ENCODE measurements around the gene AACS. TPM values are rescaled to one million over a fixed set of nuclear protein-coding genes. Genes with fewer than 3 reads are reported as not detected.

AACS gene
- total and polyA plus RNA-seq, 2 of the 13 experiments (the other 11 are each of a cell fraction or from before 2014, with no cell fraction given) = 23.3 to 28.8 TPM

DNA sequence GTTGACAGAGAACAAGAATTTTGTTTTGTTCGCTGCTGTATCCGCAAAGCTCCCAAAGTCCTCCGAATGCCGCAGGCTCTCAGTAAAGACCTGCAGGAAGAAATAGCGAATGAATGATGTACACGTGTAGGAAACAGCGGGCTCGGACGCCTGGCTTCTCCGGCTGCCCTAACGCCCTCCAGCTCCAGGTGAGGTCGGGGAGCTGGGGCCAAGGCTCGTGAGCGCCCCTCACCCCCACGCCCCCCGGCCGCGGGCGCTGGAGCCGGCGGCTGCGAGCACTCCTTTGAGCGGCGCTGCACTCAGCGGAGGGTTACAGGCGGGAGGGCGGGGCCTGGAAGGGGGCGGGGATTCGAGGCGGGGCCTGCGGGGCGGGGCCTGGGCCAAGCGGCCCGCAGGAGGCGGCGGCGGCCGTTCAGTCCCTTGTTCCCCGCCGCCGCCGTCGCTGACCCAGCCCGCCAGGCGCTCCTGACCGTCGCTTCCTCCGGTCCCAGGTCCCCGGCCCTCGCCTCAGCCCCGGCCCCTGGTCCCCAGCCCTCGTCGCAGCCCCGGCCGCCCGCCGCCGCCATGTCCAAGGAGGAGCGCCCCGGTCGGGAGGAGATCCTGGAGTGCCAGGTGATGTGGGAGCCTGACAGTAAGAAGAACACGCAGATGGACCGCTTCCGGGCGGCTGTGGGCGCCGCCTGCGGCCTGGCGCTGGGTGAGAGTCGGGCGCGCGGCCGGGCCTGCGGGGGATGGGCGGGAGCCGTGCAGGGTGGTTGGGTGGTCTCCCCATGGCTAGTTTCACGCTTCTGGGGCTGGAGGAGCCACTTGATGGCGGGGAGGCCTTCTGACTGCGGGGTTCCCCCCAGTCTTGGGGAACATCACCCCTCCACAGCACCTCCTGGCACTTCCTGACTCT lies at the start of gene AACS (continued):
- TF ChIP-seq, protein P1, sequence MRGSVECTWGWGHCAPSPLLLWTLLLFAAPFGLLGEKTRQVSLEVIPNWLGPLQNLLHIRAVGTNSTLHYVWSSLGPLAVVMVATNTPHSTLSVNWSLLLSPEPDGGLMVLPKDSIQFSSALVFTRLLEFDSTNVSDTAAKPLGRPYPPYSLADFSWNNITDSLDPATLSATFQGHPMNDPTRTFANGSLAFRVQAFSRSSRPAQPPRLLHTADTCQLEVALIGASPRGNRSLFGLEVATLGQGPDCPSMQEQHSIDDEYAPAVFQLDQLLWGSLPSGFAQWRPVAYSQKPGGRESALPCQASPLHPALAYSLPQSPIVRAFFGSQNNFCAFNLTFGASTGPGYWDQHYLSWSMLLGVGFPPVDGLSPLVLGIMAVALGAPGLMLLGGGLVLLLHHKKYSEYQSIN (CRISPR knock-in tag; IDR thresholded peaks at IDR 0.05; ENCODE audit: borderline replicate concordance) = no peak
- TF ChIP-seq ZNF556 (CRISPR knock-in tag; IDR thresholded peaks at IDR 0.05; ENCODE audit: borderline replicate concordance) (no peak; the same call in 1 of the 2 replicates), NONO (IDR thresholded peaks at IDR 0.05) (no peak), NONO (CRISPR knock-in tag; conservative IDR thresholded peaks at IDR 0.05) (peak; percentile 55), ZSCAN9 (CRISPR knock-in tag; IDR thresholded peaks at IDR 0.05; ENCODE audit: borderline replicate concordance) (no peak), TRAFD1 (CRISPR knock-in tag; IDR thresholded peaks at IDR 0.05; ENCODE audit: borderline replicate concordance) (no peak), CENPX (CRISPR knock-in tag; IDR thresholded peaks at IDR 0.05) (no peak), ZNF235 (CRISPR knock-in tag; IDR thresholded peaks at IDR 0.05; ENCODE audit: borderline replicate concordance) (no peak), HNF4A (CRISPR knock-in tag; IDR thresholded peaks at IDR 0.05) (0 out of 2 replicates have a peak, but pooled peaks have one; percentile 9), ZZZ3 (CRISPR knock-in tag; IDR thresholded peaks at IDR 0.05; ENCODE audit: borderline replicate concordance) (no peak), SALL1 (CRISPR knock-in tag; IDR thresholded peaks at IDR 0.05) (0 out of 2 replicates have a peak, but pooled peaks have one; percentile 44), BATF2 (CRISPR knock-in tag; IDR thresholded peaks at IDR 0.05) (no peak), FLYWCH1 (CRISPR knock-in tag; IDR thresholded peaks at IDR 0.05) (no peak), NR2F1 (CRISPR knock-in tag; IDR thresholded peaks at IDR 0.05) (no peak), SALL2 (CRISPR knock-in tag; IDR thresholded peaks at IDR 0.05) (peak; percentile 59; the same call in 1 of the 2 replicates), MIER2 (CRISPR knock-in tag; IDR thresholded peaks at IDR 0.05) (no peak), ZNF383 (CRISPR knock-in tag; IDR thresholded peaks at IDR 0.05; ENCODE audit: borderline replicate concordance) (no peak), ZNF335 (CRISPR knock-in tag; IDR thresholded peaks at IDR 0.05) (no peak), STAT5B (CRISPR knock-in tag; IDR thresholded peaks at IDR 0.05) (no peak), IKZF1 (IDR thresholded peaks at IDR 0.05) (no peak), REL (CRISPR knock-in tag; conservative IDR thresholded peaks at IDR 0.05) (no peak)
- TF ChIP-seq, protein P2, sequence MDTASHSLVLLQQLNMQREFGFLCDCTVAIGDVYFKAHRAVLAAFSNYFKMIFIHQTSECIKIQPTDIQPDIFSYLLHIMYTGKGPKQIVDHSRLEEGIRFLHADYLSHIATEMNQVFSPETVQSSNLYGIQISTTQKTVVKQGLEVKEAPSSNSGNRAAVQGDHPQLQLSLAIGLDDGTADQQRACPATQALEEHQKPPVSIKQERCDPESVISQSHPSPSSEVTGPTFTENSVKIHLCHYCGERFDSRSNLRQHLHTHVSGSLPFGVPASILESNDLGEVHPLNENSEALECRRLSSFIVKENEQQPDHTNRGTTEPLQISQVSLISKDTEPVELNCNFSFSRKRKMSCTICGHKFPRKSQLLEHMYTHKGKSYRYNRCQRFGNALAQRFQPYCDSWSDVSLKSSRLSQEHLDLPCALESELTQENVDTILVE (CRISPR knock-in tag; IDR thresholded peaks at IDR 0.05) = no peak; the same call in 1 of the 2 replicates
- TF ChIP-seq, protein P3, sequence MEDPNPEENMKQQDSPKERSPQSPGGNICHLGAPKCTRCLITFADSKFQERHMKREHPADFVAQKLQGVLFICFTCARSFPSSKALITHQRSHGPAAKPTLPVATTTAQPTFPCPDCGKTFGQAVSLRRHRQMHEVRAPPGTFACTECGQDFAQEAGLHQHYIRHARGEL (CRISPR knock-in tag; IDR thresholded peaks at IDR 0.05) = no peak
- TF ChIP-seq, protein P4, sequence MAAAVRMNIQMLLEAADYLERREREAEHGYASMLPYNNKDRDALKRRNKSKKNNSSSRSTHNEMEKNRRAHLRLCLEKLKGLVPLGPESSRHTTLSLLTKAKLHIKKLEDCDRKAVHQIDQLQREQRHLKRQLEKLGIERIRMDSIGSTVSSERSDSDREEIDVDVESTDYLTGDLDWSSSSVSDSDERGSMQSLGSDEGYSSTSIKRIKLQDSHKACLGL (CRISPR knock-in tag; IDR thresholded peaks at IDR 0.05) = peak; percentile 58; the same call in 1 of the 2 replicates
